GM21576 (cell line): ENCODE measurements around the gene PAK2.
"Not testable (repeated sequence)": the region's sequence is repeated elsewhere in the genome, so short reads cannot be mapped to it uniquely, and the experiment has no call there.

Experiments used
- ATAC-seq: cut with Tn5 transposase; IDR thresholded peaks from one replicate; pipeline ENCODE4 v1.9.1; 2021; ENCODE audit warnings: mild to moderate bottlenecking, moderate library complexity; ENCODE audit not compliant: unreplicated experiment

Gene PAK2

DNA sequence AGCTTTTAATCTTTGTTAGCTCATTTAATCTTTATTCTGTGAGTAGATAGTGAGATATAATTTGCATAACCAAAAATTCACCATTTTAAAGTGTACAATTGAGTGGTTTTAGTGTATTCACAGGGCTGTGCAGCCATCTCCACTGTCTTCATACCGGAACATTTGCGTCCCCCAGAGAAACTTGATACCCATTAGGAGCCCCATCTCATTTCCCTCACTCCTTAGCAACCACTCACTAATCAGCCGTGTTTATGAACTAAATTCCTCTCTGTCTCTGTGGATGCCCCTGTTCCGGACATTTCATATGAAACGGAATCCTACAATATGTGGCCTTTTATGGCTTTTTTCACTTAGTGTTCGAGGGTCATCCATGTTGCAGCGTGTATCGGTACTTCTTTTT is 38.2 kb downstream of the PAK2 start:
- ATAC-seq = no peak

DNA sequence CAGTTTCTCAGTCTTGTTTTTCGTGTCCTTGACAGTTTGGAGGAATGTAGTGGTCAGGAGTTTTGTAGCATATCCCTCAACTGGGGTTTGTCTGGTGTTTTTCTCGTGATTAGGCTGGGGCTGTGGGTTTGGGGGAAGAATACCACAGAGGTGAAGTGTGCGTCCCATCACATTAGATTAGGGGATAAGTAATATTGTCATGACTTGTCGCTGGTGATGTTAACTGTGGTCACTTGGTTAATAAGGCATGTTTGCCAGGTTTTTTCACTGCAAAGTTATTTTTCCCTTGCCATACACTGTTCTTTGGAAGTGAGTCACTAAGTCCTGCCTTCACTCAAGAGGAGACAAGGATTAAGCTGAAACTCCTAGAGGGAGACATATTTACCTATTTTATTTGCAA is 39.1 kb downstream of the PAK2 start:
- no peak for ATAC-seq

- ATAC-seq = no peak
Observed at GRCh38 chr3:196782511-196782910, 42.9 kb downstream of the PAK2 start.

- no peak for ATAC-seq
Observed at GRCh38 chr3:196788528-196788927, 48.9 kb downstream of the PAK2 start.

DNA sequence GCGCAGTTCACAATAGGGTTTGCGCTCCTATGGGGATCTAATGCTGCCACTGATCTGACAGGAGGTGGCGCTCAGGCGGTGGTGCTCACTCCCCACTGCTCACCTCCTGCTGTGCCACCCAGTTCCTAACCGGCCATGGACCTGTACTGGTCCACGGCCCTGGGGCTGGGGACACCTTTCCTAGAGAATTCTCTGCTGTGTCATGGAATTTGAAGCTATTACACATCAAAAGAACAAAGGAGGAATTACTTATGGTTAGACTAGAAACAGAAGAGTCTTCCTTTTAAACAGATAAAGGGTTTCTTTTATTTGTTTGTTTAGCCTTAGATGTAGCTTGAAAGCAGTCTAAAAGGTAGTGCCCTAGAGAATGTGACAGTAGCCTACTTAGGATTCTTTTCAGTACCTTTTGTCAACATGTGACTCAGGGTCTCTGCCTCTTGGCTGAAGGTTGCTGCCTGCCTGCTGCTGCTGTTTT is 50.3 kb downstream of the PAK2 start:
- no peak for ATAC-seq

GRCh38 chr3:196790636-196791035 is 51.0 kb downstream of the PAK2 start:
- no peak for ATAC-seq

DNA sequence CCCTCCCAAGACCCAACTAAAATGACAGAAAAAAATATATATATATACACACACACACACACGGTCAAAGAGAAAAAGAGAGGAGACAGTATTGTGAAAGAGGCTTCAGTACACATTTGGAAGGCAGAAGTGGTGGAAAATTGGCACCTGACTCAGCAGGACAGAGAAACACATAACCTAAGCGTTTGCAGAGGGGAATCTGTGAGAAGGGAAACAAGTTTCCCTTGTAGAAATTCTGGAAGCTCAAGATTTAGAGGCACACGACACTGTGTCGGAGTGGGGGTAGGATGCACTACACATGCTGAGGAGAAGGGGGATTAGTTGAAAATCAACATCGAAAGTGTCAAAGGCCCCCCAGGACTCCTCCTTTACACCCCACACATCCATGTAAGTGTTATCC is 53.1 kb downstream of the PAK2 start:
- no peak for ATAC-seq

DNA sequence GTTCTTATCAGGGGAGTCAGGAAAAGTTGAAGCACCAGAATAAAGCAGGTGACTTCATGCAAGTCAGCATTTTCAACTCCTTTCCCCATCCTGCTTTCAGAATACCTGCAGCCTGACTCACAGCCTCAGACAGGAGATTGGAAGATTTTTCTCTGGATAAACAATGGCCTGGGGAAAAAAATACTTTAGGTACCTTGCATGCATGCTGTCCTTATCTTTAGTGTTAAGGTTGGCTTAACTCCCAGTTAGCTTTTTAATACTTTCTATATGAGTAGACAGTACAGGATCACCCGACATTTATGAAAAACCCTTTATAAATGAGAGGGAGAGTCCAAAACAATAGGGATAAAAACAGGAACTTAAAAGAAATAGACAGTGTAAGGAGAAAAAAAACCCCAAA is 53.6 kb downstream of the PAK2 start:
- no peak for ATAC-seq

DNA sequence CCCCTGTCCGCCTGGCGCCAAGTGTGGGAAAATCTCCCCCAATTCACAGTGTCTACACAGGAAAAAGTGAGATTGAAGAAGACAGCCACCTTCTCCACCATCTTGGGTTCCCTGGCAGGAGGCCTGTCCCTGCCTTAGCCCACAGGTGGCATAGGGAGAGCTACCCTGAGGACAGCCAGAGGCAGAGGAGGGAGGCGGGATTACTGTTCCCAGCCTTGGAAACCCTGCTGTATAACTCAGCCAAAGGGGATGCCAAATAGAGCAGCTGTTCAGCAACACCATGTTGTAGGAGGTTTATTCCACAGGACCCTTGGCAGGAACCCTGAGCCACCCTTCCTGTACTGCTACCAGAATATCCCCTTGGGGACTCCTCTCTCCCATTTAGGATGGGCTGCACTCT is 54.8 kb downstream of the PAK2 start:
- ATAC-seq = no peak

GRCh38 chr3:196796317-196796716 is 56.7 kb downstream of the PAK2 start:
- no peak for ATAC-seq

GRCh38 chr3:196800742-196801434 is 61.2 kb downstream of the PAK2 start:
- no peak for ATAC-seq

DNA sequence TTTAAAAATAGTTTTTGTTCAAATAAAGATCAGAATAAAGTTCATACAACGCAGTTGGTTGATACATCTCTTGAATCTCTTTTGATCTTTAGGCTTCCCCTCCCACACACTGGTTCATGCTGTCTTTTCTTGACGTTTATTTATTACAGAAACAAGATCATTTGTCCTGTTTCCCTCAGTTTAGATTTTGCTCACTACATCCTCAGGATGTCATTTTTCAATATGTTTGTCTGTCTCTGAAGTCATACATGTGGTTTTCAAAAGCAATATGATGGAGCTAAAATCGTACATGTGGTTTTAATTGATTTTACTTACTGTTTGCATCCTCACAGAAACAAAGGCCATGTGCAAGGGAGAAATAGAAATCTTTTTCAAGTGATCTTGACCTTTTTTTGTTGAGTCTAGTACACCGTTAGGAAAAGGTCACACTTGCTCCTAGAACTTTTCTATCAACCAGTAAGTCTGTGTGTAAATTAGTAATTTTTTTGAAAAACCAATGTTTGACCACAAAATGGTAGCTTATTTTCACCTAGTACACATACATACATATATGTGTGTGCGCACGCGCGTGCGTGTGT is 64.3 kb downstream of the PAK2 start:
- ATAC-seq = no peak

GRCh38 chr3:196804773-196805172 is 65.1 kb downstream of the PAK2 start:
- ATAC-seq = no peak

DNA sequence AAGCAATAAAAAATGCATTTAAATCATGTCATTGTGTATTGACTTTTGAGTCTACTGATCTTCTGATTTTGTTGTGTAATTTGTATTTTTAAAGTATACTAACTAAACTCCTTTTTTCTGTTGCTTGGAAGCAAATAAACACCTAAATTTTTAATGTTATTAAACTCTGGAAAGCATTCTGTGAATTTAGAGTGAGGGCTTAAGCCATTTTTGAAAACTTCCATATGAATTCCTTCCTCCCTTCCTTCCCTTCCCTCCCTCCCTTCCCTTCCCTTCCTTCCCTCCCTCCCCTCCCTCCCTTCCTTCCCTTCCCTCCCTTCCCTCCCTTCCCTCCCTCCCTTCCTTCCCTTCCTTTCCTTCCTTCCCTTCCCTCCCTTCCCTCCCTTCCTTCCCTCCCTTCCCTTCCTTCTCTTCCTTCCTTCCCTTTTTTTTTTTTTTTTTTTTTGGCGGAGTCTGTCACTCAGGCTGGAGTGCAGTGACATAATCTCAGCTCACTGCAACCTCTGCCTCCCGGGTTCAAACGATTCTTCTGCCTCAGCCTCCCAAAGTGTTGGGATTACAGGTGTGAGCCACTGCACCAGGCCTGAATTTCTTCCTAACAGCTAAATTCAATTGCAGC is 71.4 kb downstream of the PAK2 start:
- ATAC-seq = no peak

GRCh38 chr3:196812853-196813252 is 73.2 kb downstream of the PAK2 start:
- ATAC-seq = no peak

GRCh38 chr3:196813903-196814302 is 74.2 kb downstream of the PAK2 start:
- no peak for ATAC-seq

- ATAC-seq = no peak
Observed at GRCh38 chr3:196821806-196822355, 82.2 kb downstream of the PAK2 start.

GRCh38 chr3:196829651-196830050 is 90.0 kb downstream of the PAK2 start:
- not testable (repeated sequence) for ATAC-seq

DNA sequence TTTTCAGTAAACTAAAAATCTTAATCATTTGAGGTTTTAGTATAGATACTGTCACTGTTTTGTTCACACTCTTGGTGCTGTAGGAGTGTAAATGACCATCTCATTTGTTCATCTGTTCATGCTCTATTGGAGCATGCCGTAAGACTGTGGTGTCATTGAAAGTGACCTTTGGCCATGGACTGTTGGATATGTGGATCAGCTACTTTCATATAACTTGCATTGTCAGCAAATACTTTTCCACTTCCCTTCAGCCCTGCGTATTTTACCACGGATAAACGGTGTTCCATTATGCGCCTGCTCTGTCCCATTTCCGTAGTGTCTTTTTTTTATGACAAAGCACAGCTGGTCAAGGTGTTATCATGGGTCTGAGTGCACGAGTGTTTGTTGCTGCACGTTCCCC is 95.4 kb downstream of the PAK2 start:
- no peak for ATAC-seq

DNA sequence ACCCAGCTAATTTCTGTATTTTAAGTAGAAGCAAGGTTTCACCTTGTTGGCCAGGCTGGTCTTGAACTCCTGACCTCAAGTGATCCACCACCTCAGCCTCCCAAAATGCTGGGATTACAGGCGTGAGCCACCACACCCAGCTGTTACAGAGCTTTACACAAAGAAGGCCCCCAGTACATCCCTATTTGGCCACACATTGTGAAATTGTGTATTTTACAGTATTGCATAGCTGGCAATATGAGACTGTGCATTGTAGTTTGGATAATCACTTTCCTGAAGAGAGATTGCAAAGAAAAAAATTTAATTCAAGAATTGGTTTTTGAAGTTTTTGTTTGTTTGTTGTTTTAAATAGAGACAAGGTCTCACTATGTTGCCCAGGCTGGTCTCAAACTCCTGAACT is 97.0 kb downstream of the PAK2 start:
- not testable (repeated sequence) for ATAC-seq

GRCh38 chr3:196837819-196838420 is 98.3 kb downstream of the PAK2 start:
- no peak for ATAC-seq

- not testable (repeated sequence) for ATAC-seq
Observed at GRCh38 chr3:196839351-196839750, 99.7 kb downstream of the PAK2 start.
